Esophagus muscularis mucosa (tissue), 4 donors: ENCODE data around the gene CETN2.

Source experiments
- EP300 ChIP-seq: sonication (generic); formaldehyde crosslinking; IDR thresholded peaks from one replicate; pipeline ENCODE4 v1.6.1; 2017; ENCODE audit warnings: antibody characterized with exemption
- POLR2A ChIP-seq: fragments of 450-650 bp; IDR thresholded peaks from one replicate; pipeline ENCODE4 v1.6.1; 2017; ENCODE audit warnings: antibody characterized with exemption, moderate library complexity, mild to moderate bottlenecking, low read depth
- POLR2AphosphoS5 ChIP-seq, 2 donors: sonication (generic); formaldehyde crosslinking; IDR thresholded peaks; one replicate each; pipeline ENCODE4 v1.6.1; 2017; ENCODE audit warnings: antibody characterized with exemption in 2 of 2
- TF ChIP-seq, protein P1 (sequence below), 3 experiments: fragments of 200-600 bp in 2 of 3; fragments of 450-650 bp in 1 of 3; sonication (generic) in 2 of 3; IDR thresholded peaks; one replicate each; pipeline ENCODE4 v1.5.1; 2017 to 2019; ENCODE audit warnings: antibody characterized with exemption in 3 of 3, mild to moderate bottlenecking in 2 of 3, moderate library complexity in 1 of 3

DNA sequence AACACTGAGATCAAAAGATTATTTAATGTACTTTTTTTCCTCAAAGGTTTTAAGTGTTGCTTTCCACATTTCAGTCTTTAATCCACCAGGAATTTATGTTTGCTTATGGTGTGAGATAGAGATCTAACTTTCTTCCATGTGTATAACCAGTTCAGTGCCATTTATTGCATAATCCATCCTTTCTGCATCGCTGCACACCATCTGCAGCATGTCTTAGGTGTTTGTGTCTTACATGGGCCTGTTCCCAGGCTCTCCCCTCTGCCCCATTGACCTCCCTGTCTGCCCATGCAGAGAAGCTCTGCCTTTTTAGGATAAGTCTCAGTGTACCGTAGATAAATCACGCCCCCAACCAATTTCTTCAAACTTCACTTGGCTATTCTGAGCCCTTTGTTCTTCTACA is 30.6 kb upstream of the CETN2 start:
- TF ChIP-seq, protein P1, sequence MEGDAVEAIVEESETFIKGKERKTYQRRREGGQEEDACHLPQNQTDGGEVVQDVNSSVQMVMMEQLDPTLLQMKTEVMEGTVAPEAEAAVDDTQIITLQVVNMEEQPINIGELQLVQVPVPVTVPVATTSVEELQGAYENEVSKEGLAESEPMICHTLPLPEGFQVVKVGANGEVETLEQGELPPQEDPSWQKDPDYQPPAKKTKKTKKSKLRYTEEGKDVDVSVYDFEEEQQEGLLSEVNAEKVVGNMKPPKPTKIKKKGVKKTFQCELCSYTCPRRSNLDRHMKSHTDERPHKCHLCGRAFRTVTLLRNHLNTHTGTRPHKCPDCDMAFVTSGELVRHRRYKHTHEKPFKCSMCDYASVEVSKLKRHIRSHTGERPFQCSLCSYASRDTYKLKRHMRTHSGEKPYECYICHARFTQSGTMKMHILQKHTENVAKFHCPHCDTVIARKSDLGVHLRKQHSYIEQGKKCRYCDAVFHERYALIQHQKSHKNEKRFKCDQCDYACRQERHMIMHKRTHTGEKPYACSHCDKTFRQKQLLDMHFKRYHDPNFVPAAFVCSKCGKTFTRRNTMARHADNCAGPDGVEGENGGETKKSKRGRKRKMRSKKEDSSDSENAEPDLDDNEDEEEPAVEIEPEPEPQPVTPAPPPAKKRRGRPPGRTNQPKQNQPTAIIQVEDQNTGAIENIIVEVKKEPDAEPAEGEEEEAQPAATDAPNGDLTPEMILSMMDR (IDR thresholded peaks at IDR 0.05): no peak
- TF ChIP-seq POLR2AphosphoS5 (IDR thresholded peaks at IDR 0.05) (no peak), EP300 (no peak), POLR2A (no peak)
